Tibial artery (tissue), 4 donors: ENCODE measurements around the gene PTPRG.

ENCODE experiments used
- DNase-seq, 2 donors: peaks; one replicate each; pipeline ENCODE4 v3.0.0-alpha.2; 2019
- H3K27ac ChIP-seq, 2 donors: fragments of 200-600 bp; sonication (generic) in 1 of 2; 1 replicate in 1 of 2; 2 replicates in 1 of 2; pipeline ENCODE4 v1.5.1; 2018 to 2019; ENCODE audit warnings: mild to moderate bottlenecking in 1 of 2
- H3K27me3 ChIP-seq, 2 donors: fragments of 200-600 bp; sonication (generic) in 1 of 2; one replicate each; pipeline versions ENCODE4 v1.5.1 to v1.6.0; 2016 to 2019
- H3K36me3 ChIP-seq, 3 donors: fragments of 200-600 bp; sonication (generic) in 2 of 3; one replicate each; pipeline ENCODE4 v1.5.1; 2016 to 2019; ENCODE audit warnings: mild to moderate bottlenecking in 2 of 3
- H3K4me1 ChIP-seq, 4 donors: fragments of 200-600 bp; sonication (generic) in 2 of 4; 1 replicate in 3 of 4; 2 replicates in 1 of 4; pipeline ENCODE4 v1.5.1; 2016 to 2019
- H3K4me3 ChIP-seq, 2 donors: fragments of 200-600 bp; sonication (generic) in 1 of 2; 1 replicate in 1 of 2; 2 replicates in 1 of 2; pipeline ENCODE4 v1.5.1; 2018 to 2019; ENCODE audit warnings: mild to moderate bottlenecking in 2 of 2
- H3K9me3 ChIP-seq, 3 donors: fragments of 200-600 bp; sonication (generic) in 1 of 3; one replicate each; pipeline ENCODE4 v1.5.1; 2016 to 2019
- intact Hi-C: fragments of 100-400 bp; cut with DNase I; formaldehyde crosslinking; loops from one replicate; pipeline ENCODE4 v1.15.0; 2023; ENCODE audit warnings: low total_unique reads
- TF ChIP-seq, protein P1 (sequence below), 2 experiments: fragments of 200-600 bp in 1 of 2; fragments of 450-650 bp in 1 of 2; IDR thresholded peaks; one replicate each; pipeline ENCODE4 v1.5.1; 2017 to 2019; ENCODE audit warnings: antibody characterized with exemption in 2 of 2, mild to moderate bottlenecking in 1 of 2, moderate library complexity in 1 of 2

The PTPRG gene

GRCh38 chr3:61561374-61562041, at the start of gene PTPRG:
PTPRG (plus strand) TSS chr3:61561571; CDS start chr3:61562288, 717 bp downstream.
- no peaks in the 10 kb centered on the region for H3K27me3 ChIP-seq
- DNase-seq: peak; percentile 93 to 96
- H3K27ac ChIP-seq: peak within 1 kb of the TSS; percentile 92 to 97
- peak within 1 kb of the TSS; percentile 80 to 97 for H3K4me3 ChIP-seq
- no peaks in the 10 kb centered on the region for H3K9me3 ChIP-seq
- H3K4me1 ChIP-seq: peaks cover 0 to 32% (median 18%) of the 10 kb centered on the region in 4 donors
- H3K36me3 ChIP-seq: no peaks in the 10 kb centered on the region
- intact Hi-C loops: loop anchor here (10.0 kb wide), 3 partner anchors 283 to 393 kb away; no protein-coding TSS in a partner anchor
- TF ChIP-seq, protein P1, sequence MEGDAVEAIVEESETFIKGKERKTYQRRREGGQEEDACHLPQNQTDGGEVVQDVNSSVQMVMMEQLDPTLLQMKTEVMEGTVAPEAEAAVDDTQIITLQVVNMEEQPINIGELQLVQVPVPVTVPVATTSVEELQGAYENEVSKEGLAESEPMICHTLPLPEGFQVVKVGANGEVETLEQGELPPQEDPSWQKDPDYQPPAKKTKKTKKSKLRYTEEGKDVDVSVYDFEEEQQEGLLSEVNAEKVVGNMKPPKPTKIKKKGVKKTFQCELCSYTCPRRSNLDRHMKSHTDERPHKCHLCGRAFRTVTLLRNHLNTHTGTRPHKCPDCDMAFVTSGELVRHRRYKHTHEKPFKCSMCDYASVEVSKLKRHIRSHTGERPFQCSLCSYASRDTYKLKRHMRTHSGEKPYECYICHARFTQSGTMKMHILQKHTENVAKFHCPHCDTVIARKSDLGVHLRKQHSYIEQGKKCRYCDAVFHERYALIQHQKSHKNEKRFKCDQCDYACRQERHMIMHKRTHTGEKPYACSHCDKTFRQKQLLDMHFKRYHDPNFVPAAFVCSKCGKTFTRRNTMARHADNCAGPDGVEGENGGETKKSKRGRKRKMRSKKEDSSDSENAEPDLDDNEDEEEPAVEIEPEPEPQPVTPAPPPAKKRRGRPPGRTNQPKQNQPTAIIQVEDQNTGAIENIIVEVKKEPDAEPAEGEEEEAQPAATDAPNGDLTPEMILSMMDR (IDR thresholded peaks at IDR 0.05): no peak

- intact Hi-C loops: no loop called here
- no peak for DNase-seq
- no peaks in the 10 kb centered on the region for H3K9me3 ChIP-seq
- H3K27me3 ChIP-seq: no peaks in the 10 kb centered on the region
- TF ChIP-seq, protein P1 (IDR thresholded peaks at IDR 0.05): no peak
- H3K4me3 ChIP-seq: no peak overlapping the region
- H3K4me1 ChIP-seq: peaks cover 0 to 8% (median 0%) of the 10 kb centered on the region in 4 donors
- no peak overlapping the region for H3K27ac ChIP-seq
- no peaks in the 10 kb centered on the region for H3K36me3 ChIP-seq
Measured at GRCh38 chr3:61518590-61518989, 42.8 kb upstream of the PTPRG start.

- Histone ChIP-seq H3K27me3 (no peaks in the 10 kb centered on the region), H3K4me1 (peaks cover 0 to 8% (median 0%) of the 10 kb centered on the region in 4 donors), H3K4me3 (no peak overlapping the region), H3K9me3 (no peaks in the 10 kb centered on the region), H3K27ac (no peak overlapping the region), H3K36me3 (no peaks in the 10 kb centered on the region)
- intact Hi-C loops: no loop called here
- no peak for DNase-seq
- TF ChIP-seq, protein P1 (IDR thresholded peaks at IDR 0.05): no peak
Measured at GRCh38 chr3:61520966-61521628, 40.3 kb upstream of the PTPRG start.

- TF ChIP-seq, protein P1 (IDR thresholded peaks at IDR 0.05): no peak
- no peak overlapping the region for H3K4me3 ChIP-seq
- intact Hi-C loops: no loop called here
- no peaks in the 10 kb centered on the region for H3K9me3 ChIP-seq
- H3K27ac ChIP-seq: no peak overlapping the region
- H3K4me1 ChIP-seq: peaks cover 0 to 8% (median 0%) of the 10 kb centered on the region in 4 donors
- DNase-seq: no peak
- no peaks in the 10 kb centered on the region for H3K36me3 ChIP-seq
- H3K27me3 ChIP-seq: no peaks in the 10 kb centered on the region
Measured at GRCh38 chr3:61522060-61522459, 39.3 kb upstream of the PTPRG start.

DNA sequence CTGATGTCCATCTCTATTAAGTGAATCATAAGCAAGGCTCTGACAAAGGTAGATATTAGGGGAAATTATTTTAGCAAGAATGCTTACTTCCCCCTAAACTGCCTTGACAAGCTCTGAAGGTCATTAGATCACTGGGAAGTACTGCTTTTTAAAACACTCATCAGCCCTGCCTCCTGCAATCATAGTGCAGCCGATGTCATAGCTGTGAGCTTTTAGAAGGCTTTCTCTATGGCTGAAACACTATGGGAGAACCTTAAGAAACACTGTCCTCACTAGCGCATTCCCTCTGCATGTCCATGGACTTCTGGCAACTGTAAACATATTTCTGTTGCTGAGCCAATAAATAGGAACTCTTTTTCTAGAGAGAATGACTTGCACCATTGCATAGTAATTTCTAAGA, 38.7 kb upstream of the PTPRG start:
- DNase-seq: no peak
- H3K9me3 ChIP-seq: no peaks in the 10 kb centered on the region
- no peak overlapping the region for H3K4me3 ChIP-seq
- TF ChIP-seq, protein P1 (IDR thresholded peaks at IDR 0.05): no peak
- H3K36me3 ChIP-seq: no peaks in the 10 kb centered on the region
- no peak overlapping the region for H3K27ac ChIP-seq
- intact Hi-C loops: no loop called here
- H3K27me3 ChIP-seq: no peaks in the 10 kb centered on the region
- H3K4me1 ChIP-seq: peaks cover 0 to 8% (median 0%) of the 10 kb centered on the region in 4 donors
